ENCODE measurements around the gene TSPOAP1.
A peak's percentile ranks its signal among the peaks of the same experiment; 100 is the strongest.

GRCh38 chr17:58331815-58332777, 3.5 kb upstream of the TSPOAP1 start:
- TF ChIP-seq POLR2A (IDR thresholded peaks at IDR 0.05) (peak in 1 of 2 donors; percentile 40), CTCF (IDR thresholded peaks at IDR 0.05) (no peak)
